Pulmonary artery endothelial cell (primary cell): ENCODE measurements around the gene PMEPA1. TPM values are rescaled to one million over a fixed set of nuclear protein-coding genes. Genes with fewer than 3 reads are reported as not detected.
"Not testable (repeated sequence)": the region's sequence is repeated elsewhere in the genome, so short reads cannot be mapped to it uniquely, and the experiment has no call there.

Source experiments
- DNase-seq: peaks from one replicate; pipeline ENCODE4 v3.0.0-alpha.2; 2011; ENCODE audit warnings: low read depth, low spot score
- total RNA-seq: library from RNA; depleted of rRNA; stranded (reverse); fragments of >200 nt; gene quantifications from 2 replicates; pipeline ENCODE4 v1.2.3, GENCODE V29; 2014

The PMEPA1 gene
- total RNA-seq, 1 donor from 2014 or later, result 4.7 TPM

- no peak for DNase-seq
Measured at GRCh38 chr20:57650756-57651483, 58.9 kb downstream of the PMEPA1 start.

- DNase-seq, result no peak
Measured at GRCh38 chr20:57650266-57650665, 59.5 kb downstream of the PMEPA1 start.

GRCh38 chr20:57649617-57650015, 60.2 kb downstream of the PMEPA1 start:
- no peak for DNase-seq

- no peak for DNase-seq
Measured at GRCh38 chr20:57648878-57649616, 60.8 kb downstream of the PMEPA1 start.

GRCh38 chr20:57647933-57648785, 61.7 kb downstream of the PMEPA1 start:
- no peak for DNase-seq

GRCh38 chr20:57647006-57647932, 62.5 kb downstream of the PMEPA1 start:
- DNase-seq, result no peak

GRCh38 chr20:57638895-57639236, 70.9 kb downstream of the PMEPA1 start:
- no peak for DNase-seq

GRCh38 chr20:57638173-57638894, 71.5 kb downstream of the PMEPA1 start:
- no peak for DNase-seq

- DNase-seq, result no peak
Measured at GRCh38 chr20:57633945-57634491, 75.8 kb downstream of the PMEPA1 start.

GRCh38 chr20:57632286-57632685, 77.5 kb downstream of the PMEPA1 start:
- no peak for DNase-seq

GRCh38 chr20:57630061-57630460, 79.8 kb downstream of the PMEPA1 start:
- DNase-seq, result no peak

GRCh38 chr20:57629491-57629901, 80.3 kb downstream of the PMEPA1 start:
- DNase-seq, result not testable (repeated sequence)

- DNase-seq, result not testable (repeated sequence)
Measured at GRCh38 chr20:57628962-57629308, 80.9 kb downstream of the PMEPA1 start.

GRCh38 chr20:57628047-57628961, 81.5 kb downstream of the PMEPA1 start:
- DNase-seq, result peak; percentile 44

- no peak for DNase-seq
Measured at GRCh38 chr20:57627339-57627738, 82.5 kb downstream of the PMEPA1 start.

- DNase-seq, result no peak
Measured at GRCh38 chr20:57625978-57626377, 83.8 kb downstream of the PMEPA1 start.

- no peak for DNase-seq
Measured at GRCh38 chr20:57625181-57625958, 84.4 kb downstream of the PMEPA1 start.

- no peak for DNase-seq
Measured at GRCh38 chr20:57624124-57624523, 85.7 kb downstream of the PMEPA1 start.
